Adrenal gland (tissue), 12 donors: ENCODE measurements around the gene HNRNPUL1. TPM values are rescaled to one million over a fixed set of nuclear protein-coding genes. Genes with fewer than 3 reads are reported as not detected.
A peak's percentile ranks its signal among the peaks of the same experiment; 100 is the strongest.

Source experiments
- DNase-seq, 7 donors: peaks; one replicate each; pipeline ENCODE4 v3.0.0-alpha.2; 2019 to 2020
- H3K27ac ChIP-seq, 5 donors: fragments of 200-600 bp; sonication (generic) in 4 of 5; 1 replicate in 3 of 5; 2 replicates in 2 of 5; pipeline versions ENCODE4 v1.5.1 to v1.8.0; 2016 to 2020; ENCODE audit warnings: mild to moderate bottlenecking in 1 of 5
- H3K27me3 ChIP-seq: fragments of 200-600 bp; 2 replicates; pipeline ENCODE4 v1.8.0; 2021
- H3K36me3 ChIP-seq, 2 donors: fragments of 200-600 bp; replicated peaks in 1 of 2; 1 replicate in 1 of 2; 2 replicates in 1 of 2; pipeline versions ENCODE4 v1.5.1 to v1.8.0; 2018 to 2022
- H3K4me1 ChIP-seq, 2 donors: fragments of 200-600 bp; replicated peaks in 1 of 2; 1 replicate in 1 of 2; 2 replicates in 1 of 2; pipeline versions ENCODE4 v1.5.1 to v1.8.0; 2018 to 2021
- H3K4me3 ChIP-seq, 4 donors: fragments of 200-600 bp; sonication (generic) in 3 of 4; one replicate each; pipeline ENCODE4 v1.5.1; 2016 to 2018
- H3K9me3 ChIP-seq, 3 donors: fragments of 200-600 bp; sonication (generic) in 1 of 3; replicated peaks in 1 of 3; 1 replicate in 2 of 3; 2 replicates in 1 of 3; pipeline versions ENCODE4 v1.5.1 to v1.8.0; 2016 to 2021
- CTCF ChIP-seq, 6 experiments: fragments of 450-650 bp in 4 of 6; fragments of 200-600 bp in 2 of 6; sonication (generic) in 1 of 6; IDR thresholded peaks; 1 replicate in 5 of 6; 2 replicates in 1 of 6; pipeline versions ENCODE4 v1.5.1 to v1.8.0; 2016 to 2021; ENCODE audit warnings: antibody characterized with exemption in 6 of 6, mild to moderate bottlenecking in 2 of 6, moderate library complexity in 1 of 6
- POLR2A ChIP-seq, 2 donors: fragments of 450-650 bp; IDR thresholded peaks; one replicate each; pipeline ENCODE4 v1.6.1; 2017; ENCODE audit warnings: antibody characterized with exemption in 2 of 2, mild to moderate bottlenecking in 2 of 2, moderate library complexity in 1 of 2
- WGBS, 4 donors: extraction: QIAGEN DNeasy Blood & Tissue Kit in 2 of 4; methylation state at CpG; one replicate each; pipeline versions ENCODE4 v1.1.5 to v1.1.7; 2013 to 2017; 5-methylcytosine and 5-hydroxymethylcytosine counted together
- intact Hi-C, 2 donors: fragments of 100-400 bp; cut with DNase I; formaldehyde crosslinking; loops; one replicate each; pipeline versions ENCODE4 v1.14.1 to v1.15.0; 2022 to 2023
- polyA plus RNA-seq, 3 donors: library from polyadenylated mRNA; stranded (reverse); fragments of 200-250 nt in 2 of 3; fragments of 350-450 nt in 1 of 3; fragmentation: Illumina TruSeq in 1 of 3; extraction: RNeasy Lipid Tissue Mini Kit (QIAGEN cat#74804) in 1 of 3; gene quantifications; one replicate each; pipeline ENCODE4 v1.2.3, GENCODE V29; 2013 to 2014
- total RNA-seq, 9 donors: library from RNA; depleted of rRNA in 4 of 9; stranded (reverse); fragments of >200 nt in 4 of 9; fragments of 120-200 nt in 1 of 9; fragmentation: NEBNext Ultra II Directional in 1 of 9; extraction: Animal tissue kit (Norgen Biotek cat#: 25700) in 1 of 9; gene quantifications; one replicate each; pipeline versions ENCODE4 v1.1.0 to v1.2.4, GENCODE V29; 2013 to 2023
- donor health status: healthy with polysubstance abuse.
- donor health status: Bipolar disorder and iron deficiency.
- donor health status: DM: yes; HTN: yes; CAD: no.
- donor health status: DM: no; HTN: no; CAD: no.
- donor health status: DM: no; HTN: no; CAD: no.
- donor health status: DM: yes; HTN: yes; CAD: no.

Gene HNRNPUL1
- total and polyA plus RNA-seq, 12 donors = 55.8 to 175 (median 142) TPM

- TF ChIP-seq POLR2A (IDR thresholded peaks at IDR 0.05) (no peak), CTCF (IDR thresholded peaks at IDR 0.05) (no peak)
- Histone ChIP-seq H3K27ac (no peak overlapping the region), H3K4me3 (no peak overlapping the region), H3K4me1 (peaks cover 22 to 35% of the 10 kb centered on the region in 2 donors), H3K36me3 (peaks cover 0 to 53% of the 10 kb centered on the region in 2 donors), H3K27me3 (no peaks in the 10 kb centered on the region), H3K9me3 (no peaks in the 10 kb centered on the region)
- peak in 2 of 7 donors; percentile 19 to 60 for DNase-seq
- 80 to 89% (median 86%) methylated on average over 10 to 20 of the region's 20 CpGs for WGBS, 4 donors
- intact Hi-C loops = no loop called here
These were observed 55.5 kb downstream of the HNRNPUL1 start for GRCh38 chr19:41319500-41320184.

- H3K27me3 ChIP-seq = no peaks in the 10 kb centered on the region
- H3K27ac ChIP-seq = no peak overlapping the region
- TF ChIP-seq POLR2A (IDR thresholded peaks at IDR 0.05) (no peak), CTCF (IDR thresholded peaks at IDR 0.05) (no peak)
- DNase-seq = peak in 2 of 7 donors; percentile 24 to 58
- H3K4me3 ChIP-seq = no peak overlapping the region
- 77 to 88% (median 84%) methylated on average over 10 to 11 of the region's 11 CpGs for WGBS, 4 donors
- peaks cover 0 to 51% of the 10 kb centered on the region in 2 donors for H3K36me3 ChIP-seq
- H3K4me1 ChIP-seq = peaks cover 27 to 40% of the 10 kb centered on the region in 2 donors
- intact Hi-C loops = no loop called here
- no peaks in the 10 kb centered on the region for H3K9me3 ChIP-seq
These were observed 56.0 kb downstream of the HNRNPUL1 start for GRCh38 chr19:41320185-41320518.

GRCh38 chr19:41320568-41320967, 56.4 kb downstream of the HNRNPUL1 start:
- Histone ChIP-seq H3K9me3 (no peaks in the 10 kb centered on the region), H3K36me3 (peaks cover 0 to 51% of the 10 kb centered on the region in 2 donors), H3K4me1 (peaks cover 30 to 43% of the 10 kb centered on the region in 2 donors), H3K27me3 (no peaks in the 10 kb centered on the region), H3K27ac (no peak overlapping the region), H3K4me3 (no peak overlapping the region)
- no peak for DNase-seq
- TF ChIP-seq POLR2A (IDR thresholded peaks at IDR 0.05) (no peak), CTCF (IDR thresholded peaks at IDR 0.05) (no peak)
- 84 to 90% (median 87%) methylated on average over 2 to 4 of the region's 4 CpGs for WGBS, 4 donors
- intact Hi-C loops = no loop called here

- peaks cover 33 to 50% of the 10 kb centered on the region in 2 donors for H3K4me1 ChIP-seq
- H3K27me3 ChIP-seq = no peaks in the 10 kb centered on the region
- no peak overlapping the region for H3K4me3 ChIP-seq
- no peak for TF ChIP-seq POLR2A (IDR thresholded peaks at IDR 0.05)
- TF ChIP-seq CTCF (IDR thresholded peaks at IDR 0.05) = no peak
- peak in 1 of 7 donors; percentile 16 for DNase-seq
- H3K36me3 ChIP-seq = peaks cover 0 to 46% of the 10 kb centered on the region in 2 donors
- no peaks in the 10 kb centered on the region for H3K9me3 ChIP-seq
- intact Hi-C loops = no loop called here
- peak overlapping the region in 3 of 5 donors; percentile 83 to 91 (median 91) for H3K27ac ChIP-seq
- 80 to 90% (median 82%) methylated on average over 5 to 7 of the region's 7 CpGs for WGBS, 4 donors
These were observed 57.0 kb downstream of the HNRNPUL1 start for GRCh38 chr19:41321204-41321599.
